ENCODE measurements around the gene ABHD8.

Gene ABHD8

DNA sequence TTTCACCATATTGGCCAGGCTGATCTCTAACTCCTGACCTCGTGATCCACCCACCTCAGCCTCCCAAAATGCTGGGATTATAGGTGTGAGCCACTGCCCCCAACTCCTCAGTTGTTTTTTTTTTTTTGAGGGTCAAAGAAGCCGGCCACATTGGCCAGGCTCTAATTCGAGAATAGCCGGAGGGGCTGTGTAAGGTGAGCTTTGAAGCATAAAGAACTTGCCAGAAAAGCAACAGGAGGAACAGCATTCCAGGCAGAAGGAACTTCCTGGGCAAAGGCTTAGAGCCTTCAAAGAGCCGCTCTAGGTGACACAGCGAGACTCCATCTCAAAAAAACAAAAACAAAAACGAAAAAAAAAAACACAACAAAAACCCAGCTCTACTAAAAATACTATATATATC, 37.2 kb downstream of the ABHD8 start:
- Histone ChIP-seq H3K4me1 (ENCODE audit: control extremely low read depth in 1 of 4, control insufficient read depth in 4 of 4, insufficient read depth in 4 of 4, low read length in 3 of 4) (peaks cover 10 to 33% (median 25%) of the 10 kb centered on the region in 4 experiments), H3K27me3 (replicated peaks in 2 of 5; ENCODE audit: control insufficient read depth in 4 of 5, insufficient read depth in 5 of 5, low read length in 4 of 5) (no peaks in the 10 kb centered on the region), H3K4me3 (ENCODE audit: control insufficient read depth in 1 of 7, extremely low read depth in 1 of 7, insufficient read depth in 4 of 7, low read depth in 2 of 7, low read length in 6 of 7) (no peak overlapping the region), H3K9me3 (ENCODE audit: control extremely low read depth in 1 of 5, control insufficient read depth in 4 of 5, insufficient read depth in 2 of 5, low read depth in 1 of 5, low read length in 4 of 5) (no peaks in the 10 kb centered on the region), H3K36me3 (ENCODE audit: control insufficient read depth in 4 of 4, insufficient read depth in 4 of 4, low read length in 3 of 4) (peaks cover 2 to 9% (median 6%) of the 10 kb centered on the region in 4 experiments), H3K27ac (ENCODE audit: insufficient read depth in 1 of 2, low read depth in 1 of 2, low read length in 2 of 2, poor library complexity in 1 of 2, severe bottlenecking in 2 of 2) (peak overlapping the region in 1 of 2 experiments; percentile 75)
- 100% methylated on average over 4 of the region's 7 CpGs for WGBS (ENCODE audit: insufficient coverage)
- ChIA-PET CTCF (interaction anchor here (2.8 to 14.3 kb wide), 2 partner anchors 20 to 51 kb away, joined by 11 to 183 read pairs; partner anchors contain the start of genes ANKLE1 and USE1), POLR2A (no interaction called here)
- no peak for DNase-seq

- Histone ChIP-seq H3K27me3 (replicated peaks in 2 of 5; ENCODE audit: control insufficient read depth in 4 of 5, insufficient read depth in 5 of 5, low read length in 4 of 5) (no peaks in the 10 kb centered on the region), H3K36me3 (ENCODE audit: control insufficient read depth in 4 of 4, insufficient read depth in 4 of 4, low read length in 3 of 4) (peaks cover 0 to 7% (median 4%) of the 10 kb centered on the region in 4 experiments), H3K9me3 (ENCODE audit: control extremely low read depth in 1 of 5, control insufficient read depth in 4 of 5, insufficient read depth in 2 of 5, low read depth in 1 of 5, low read length in 4 of 5) (peaks cover 0 to 10% (median 6%) of the 10 kb centered on the region in 5 experiments), H3K4me1 (ENCODE audit: control extremely low read depth in 1 of 4, control insufficient read depth in 4 of 4, insufficient read depth in 4 of 4, low read length in 3 of 4) (peaks cover 10 to 34% (median 25%) of the 10 kb centered on the region in 4 experiments), H3K27ac (ENCODE audit: insufficient read depth in 1 of 2, low read depth in 1 of 2, low read length in 2 of 2, poor library complexity in 1 of 2, severe bottlenecking in 2 of 2) (no peak within 1 kb of the TSS), H3K4me3 (ENCODE audit: control insufficient read depth in 1 of 7, extremely low read depth in 1 of 7, insufficient read depth in 4 of 7, low read depth in 2 of 7, low read length in 6 of 7) (no peak within 1 kb of the TSS)
- POLR2A ChIA-PET = no interaction called here
- CTCF ChIA-PET = interaction anchor here (0.9 to 14.3 kb wide), 7 partner anchors 9 to 125 kb away, joined by 3 to 183 read pairs (median 4); partner anchors contain the start of gene ANKLE1
- WGBS (ENCODE audit: insufficient coverage) = 27% methylated on average over 4 of the region's 5 CpGs
- no peak for DNase-seq
Observed at GRCh38 chr19:17264641-17264979, 38.6 kb downstream of the ABHD8 start, which contains the start of gene USHBP1. TSS of gene USHBP1 (minus strand) at chr19:17264745. CDS start at chr19:17264299, 446 bp downstream.

DNA sequence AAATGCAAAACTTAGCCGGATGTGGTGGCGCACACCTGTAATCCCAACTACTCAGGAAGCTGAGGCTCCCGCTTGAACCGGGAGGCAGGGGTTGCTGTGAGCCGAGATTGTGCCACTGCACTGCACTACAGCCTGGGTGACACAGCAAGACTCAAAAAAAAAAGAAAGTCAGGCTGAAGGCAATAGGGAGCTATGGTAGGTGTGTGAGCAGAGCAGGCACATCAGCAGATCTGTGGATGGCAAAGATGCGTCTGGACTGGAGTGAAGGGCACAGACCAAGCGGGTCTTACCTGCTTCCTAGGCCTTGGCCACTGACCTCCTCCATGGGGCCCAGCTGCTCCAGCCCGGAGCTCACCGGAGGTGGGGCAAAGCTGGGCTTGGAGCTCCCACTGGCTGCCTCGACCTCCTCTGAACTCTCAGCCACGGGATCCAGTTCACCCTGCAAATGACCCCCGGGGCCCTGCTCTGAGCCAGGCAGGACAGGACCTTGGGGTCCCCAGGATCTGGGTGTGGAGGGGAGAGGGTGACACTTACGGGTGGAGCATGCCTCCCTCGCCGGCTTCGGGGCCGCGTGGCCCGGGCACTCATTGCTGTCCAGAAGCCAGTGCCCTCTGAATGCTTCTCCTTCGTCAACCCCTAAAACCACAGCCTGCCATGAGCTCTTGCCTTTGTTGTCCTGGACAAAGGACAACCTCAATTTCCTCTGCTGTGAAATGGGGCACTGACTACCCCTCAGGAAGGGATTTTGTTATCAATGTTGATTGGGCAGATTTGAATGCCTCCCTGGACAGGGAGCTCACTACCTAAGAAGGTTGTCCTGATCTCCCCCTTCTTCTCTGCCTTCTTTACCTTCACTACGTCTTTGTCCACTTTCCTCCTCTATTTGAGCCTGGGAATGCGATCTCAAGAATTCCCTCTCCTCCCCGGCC, 39.2 kb downstream of the ABHD8 start:
- WGBS (ENCODE audit: insufficient coverage) = 96% methylated on average over 15 of the region's 23 CpGs
- CTCF ChIA-PET = interaction anchor here (0.6 to 14.3 kb wide), 8 partner anchors 8 to 1151 kb away, joined by 3 to 183 read pairs (median 4); partner anchors contain the start of gene ANKLE1

DNA sequence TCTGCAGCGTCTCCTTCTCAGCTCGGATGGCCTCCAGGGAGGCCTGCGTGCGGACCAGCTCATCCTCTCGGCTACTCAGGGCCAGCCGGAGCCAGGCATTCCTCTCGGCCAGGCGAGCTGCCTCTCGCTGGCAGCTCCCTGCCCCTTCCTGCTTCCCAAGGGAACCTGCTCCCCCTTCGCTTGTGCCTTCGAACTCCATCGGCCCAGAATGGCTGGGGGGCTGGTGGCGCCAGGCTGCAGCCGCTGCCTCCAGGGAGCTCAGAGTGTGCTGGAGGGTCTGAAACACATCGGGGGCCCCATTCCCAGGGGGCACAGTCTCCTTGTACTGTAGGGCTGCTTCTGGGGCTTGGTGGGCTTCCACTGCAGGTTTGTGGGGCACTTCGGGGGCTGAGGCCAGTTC, 40.7 kb downstream of the ABHD8 start:
- H3K36me3 ChIP-seq (ENCODE audit: control insufficient read depth in 4 of 4, insufficient read depth in 4 of 4, low read length in 3 of 4) = no peaks in the 10 kb centered on the region
- H3K4me3 ChIP-seq (ENCODE audit: control insufficient read depth in 1 of 7, extremely low read depth in 1 of 7, insufficient read depth in 4 of 7, low read depth in 2 of 7, low read length in 6 of 7) = no peak overlapping the region
- H3K4me1 ChIP-seq (ENCODE audit: control extremely low read depth in 1 of 4, control insufficient read depth in 4 of 4, insufficient read depth in 4 of 4, low read length in 3 of 4) = peaks cover 5 to 22% (median 15%) of the 10 kb centered on the region in 4 experiments
- 89% methylated on average over 8 of the region's 16 CpGs for WGBS (ENCODE audit: insufficient coverage)
- POLR2A ChIA-PET = no interaction called here
- H3K27ac ChIP-seq (ENCODE audit: insufficient read depth in 1 of 2, low read depth in 1 of 2, low read length in 2 of 2, poor library complexity in 1 of 2, severe bottlenecking in 2 of 2) = no peak overlapping the region
- peaks cover 0 to 20% (median 12%) of the 10 kb centered on the region in 5 experiments for H3K9me3 ChIP-seq (ENCODE audit: control extremely low read depth in 1 of 5, control insufficient read depth in 4 of 5, insufficient read depth in 2 of 5, low read depth in 1 of 5, low read length in 4 of 5)
- CTCF ChIA-PET = interaction anchor here (1.0 to 14.3 kb wide), 3 partner anchors 23 to 127 kb away, joined by 3 to 183 read pairs (median 3); partner anchors contain the start of gene ANKLE1
- no peaks in the 10 kb centered on the region for H3K27me3 ChIP-seq (replicated peaks in 2 of 5; ENCODE audit: control insufficient read depth in 4 of 5, insufficient read depth in 5 of 5, low read length in 4 of 5)
- DNase-seq = no peak

More for the DNA sequence above, 39.2 kb downstream of the ABHD8 start:
- Histone ChIP-seq H3K4me3 (ENCODE audit: control insufficient read depth in 1 of 7, extremely low read depth in 1 of 7, insufficient read depth in 4 of 7, low read depth in 2 of 7, low read length in 6 of 7) (no peak overlapping the region), H3K36me3 (ENCODE audit: control insufficient read depth in 4 of 4, insufficient read depth in 4 of 4, low read length in 3 of 4) (peaks cover 0 to 5% (median 2%) of the 10 kb centered on the region in 4 experiments), H3K27ac (ENCODE audit: insufficient read depth in 1 of 2, low read depth in 1 of 2, low read length in 2 of 2, poor library complexity in 1 of 2, severe bottlenecking in 2 of 2) (no peak overlapping the region), H3K9me3 (ENCODE audit: control extremely low read depth in 1 of 5, control insufficient read depth in 4 of 5, insufficient read depth in 2 of 5, low read depth in 1 of 5, low read length in 4 of 5) (peaks cover 0 to 16% (median 11%) of the 10 kb centered on the region in 5 experiments), H3K27me3 (replicated peaks in 2 of 5; ENCODE audit: control insufficient read depth in 4 of 5, insufficient read depth in 5 of 5, low read length in 4 of 5) (no peaks in the 10 kb centered on the region), H3K4me1 (ENCODE audit: control extremely low read depth in 1 of 4, control insufficient read depth in 4 of 4, insufficient read depth in 4 of 4, low read length in 3 of 4) (peaks cover 10 to 34% (median 25%) of the 10 kb centered on the region in 4 experiments)
- POLR2A ChIA-PET = no interaction called here
- no peak for DNase-seq

DNA sequence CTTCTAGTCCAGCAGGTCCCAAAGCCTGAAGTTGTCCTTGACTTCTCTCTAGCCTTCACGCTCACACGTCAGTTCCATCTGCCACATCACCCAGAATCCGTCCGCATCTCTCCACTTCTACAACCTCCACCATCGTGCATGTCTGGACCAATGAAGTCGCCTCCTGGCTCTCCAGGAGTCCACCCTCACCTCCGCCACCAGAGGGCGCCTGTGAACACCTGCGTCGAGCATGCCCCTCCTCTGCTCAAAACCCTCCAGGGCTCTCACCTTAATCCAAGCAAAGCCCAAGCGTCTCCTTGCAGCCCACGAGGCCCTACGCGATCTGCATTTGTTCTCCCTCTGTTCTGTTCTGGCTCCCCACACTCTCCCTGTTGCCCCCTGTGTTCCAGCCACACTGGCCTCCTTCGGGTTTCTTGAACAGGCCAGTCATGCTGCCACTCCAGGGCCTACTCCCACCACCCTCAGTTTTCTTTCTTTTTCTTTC, 42.3 kb downstream of the ABHD8 start:
- H3K27me3 ChIP-seq (replicated peaks in 2 of 5; ENCODE audit: control insufficient read depth in 4 of 5, insufficient read depth in 5 of 5, low read length in 4 of 5) = no peaks in the 10 kb centered on the region
- peaks cover 0 to 20% (median 12%) of the 10 kb centered on the region in 5 experiments for H3K9me3 ChIP-seq (ENCODE audit: control extremely low read depth in 1 of 5, control insufficient read depth in 4 of 5, insufficient read depth in 2 of 5, low read depth in 1 of 5, low read length in 4 of 5)
- peaks cover 0 to 11% (median 6%) of the 10 kb centered on the region in 4 experiments for H3K4me1 ChIP-seq (ENCODE audit: control extremely low read depth in 1 of 4, control insufficient read depth in 4 of 4, insufficient read depth in 4 of 4, low read length in 3 of 4)
- H3K4me3 ChIP-seq (ENCODE audit: control insufficient read depth in 1 of 7, extremely low read depth in 1 of 7, insufficient read depth in 4 of 7, low read depth in 2 of 7, low read length in 6 of 7) = no peak overlapping the region
- DNase-seq = peak; percentile 82 to 92 (median 90)
- H3K36me3 ChIP-seq (ENCODE audit: control insufficient read depth in 4 of 4, insufficient read depth in 4 of 4, low read length in 3 of 4) = no peaks in the 10 kb centered on the region
- 54% methylated on average over 15 of the region's 15 CpGs for WGBS (ENCODE audit: insufficient coverage)
- ChIA-PET CTCF (interaction anchor here (0.7 to 14.3 kb wide), 8 partner anchors 9 to 1333 kb away, joined by 3 to 183 read pairs (median 6); partner anchors contain the start of gene ANKLE1), POLR2A (no interaction called here)
- no peak overlapping the region for H3K27ac ChIP-seq (ENCODE audit: insufficient read depth in 1 of 2, low read depth in 1 of 2, low read length in 2 of 2, poor library complexity in 1 of 2, severe bottlenecking in 2 of 2)

DNA sequence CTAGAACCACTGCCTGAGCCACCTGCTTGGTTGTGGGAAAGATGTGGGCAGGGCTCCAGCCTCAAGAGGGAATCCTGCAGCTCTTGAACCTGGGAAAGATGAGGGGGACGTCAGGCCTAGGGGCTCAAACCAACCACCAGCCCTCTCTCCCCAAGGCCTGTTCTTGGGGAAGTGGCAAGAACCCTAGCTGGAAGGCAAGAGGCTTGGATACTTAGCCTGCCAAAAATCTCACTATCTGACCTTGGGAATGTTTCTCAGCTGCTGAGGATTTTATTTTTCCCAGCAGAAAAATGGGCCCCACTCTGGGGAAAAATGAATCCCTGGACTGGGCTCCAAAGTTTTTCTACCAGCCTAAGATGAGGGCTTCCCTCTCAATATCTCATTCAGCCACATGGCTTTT, 43.3 kb downstream of the ABHD8 start:
- peaks cover 0 to 8% (median 4%) of the 10 kb centered on the region in 4 experiments for H3K4me1 ChIP-seq (ENCODE audit: control extremely low read depth in 1 of 4, control insufficient read depth in 4 of 4, insufficient read depth in 4 of 4, low read length in 3 of 4)
- 67% methylated on average over 1 of the region's 1 CpG for WGBS (ENCODE audit: insufficient coverage)
- POLR2A ChIA-PET = no interaction called here

More for the DNA sequence above, 43.3 kb downstream of the ABHD8 start:
- CTCF ChIA-PET = interaction anchor here (0.9 to 14.3 kb wide), 8 partner anchors 8 to 128 kb away, joined by 3 to 183 read pairs (median 6); partner anchors contain the start of gene ANKLE1
- Histone ChIP-seq H3K4me3 (ENCODE audit: control insufficient read depth in 1 of 7, extremely low read depth in 1 of 7, insufficient read depth in 4 of 7, low read depth in 2 of 7, low read length in 6 of 7) (no peak overlapping the region), H3K27ac (ENCODE audit: insufficient read depth in 1 of 2, low read depth in 1 of 2, low read length in 2 of 2, poor library complexity in 1 of 2, severe bottlenecking in 2 of 2) (no peak overlapping the region), H3K36me3 (ENCODE audit: control insufficient read depth in 4 of 4, insufficient read depth in 4 of 4, low read length in 3 of 4) (no peaks in the 10 kb centered on the region), H3K27me3 (replicated peaks in 2 of 5; ENCODE audit: control insufficient read depth in 4 of 5, insufficient read depth in 5 of 5, low read length in 4 of 5) (no peaks in the 10 kb centered on the region), H3K9me3 (ENCODE audit: control extremely low read depth in 1 of 5, control insufficient read depth in 4 of 5, insufficient read depth in 2 of 5, low read depth in 1 of 5, low read length in 4 of 5) (peaks cover 0 to 20% (median 12%) of the 10 kb centered on the region in 5 experiments)
- no peak for DNase-seq
